Chondrocyte (in vitro differentiated cells): ENCODE data around the gene TRPM2. TPM values are rescaled to one million over a fixed set of nuclear protein-coding genes. Genes with fewer than 3 reads are reported as not detected.

Source experiments
- DNase-seq: peaks from one replicate; pipeline ENCODE4 v3.0.0; 2021; ENCODE audit warnings: mixed read lengths, low spot score
- H3K27ac Mint-ChIP-seq: one replicate; pipeline ENCODE4 v1.8.0; 2021; ENCODE audit warnings: mild to moderate bottlenecking, moderate library complexity, mixed read lengths; ENCODE audit not compliant: unreplicated experiment
- H3K27me3 Mint-ChIP-seq: 2 replicates; pipeline ENCODE4 v1.8.0; 2021; ENCODE audit warnings: low read depth, mixed read lengths
- H3K36me3 Mint-ChIP-seq: 2 replicates; pipeline ENCODE4 v1.8.0; 2021; ENCODE audit warnings: low read depth, mixed read lengths
- H3K4me1 Mint-ChIP-seq: 2 replicates; pipeline ENCODE4 v1.8.0; 2021; ENCODE audit warnings: low read depth, mild to moderate bottlenecking, mixed read lengths
- H3K4me3 Mint-ChIP-seq: one replicate; pipeline ENCODE4 v1.8.0; 2021; ENCODE audit warnings: mild to moderate bottlenecking, moderate library complexity, mixed read lengths; ENCODE audit not compliant: unreplicated experiment
- H3K9me3 Mint-ChIP-seq: 2 replicates; pipeline ENCODE4 v1.8.0; 2021; ENCODE audit warnings: low read depth, mixed read lengths
- CTCF ChIP-seq: fragments of 200-600 bp; sonication (generic); IDR thresholded peaks from 2 replicates; pipeline ENCODE4 v1.5.0; 2021; ENCODE audit warnings: antibody characterized with exemption, mild to moderate bottlenecking, moderate library complexity
- total RNA-seq: library from RNA; stranded (reverse); gene quantifications from 3 replicates; pipeline ENCODE4 v1.2.1, GENCODE V29; 2021

The TRPM2 gene
- total RNA-seq, 1 donor from 2014 or later = 0.32 TPM

- no peak for TF ChIP-seq CTCF
- Mint-ChIP-seq H3K36me3 (no peaks in the 10 kb centered on the region), H3K4me1 (no peaks in the 10 kb centered on the region), H3K4me3 (no peak overlapping the region), H3K9me3 (peaks cover 14% of the 10 kb centered on the region), H3K27me3 (peaks cover 48% of the 10 kb centered on the region), H3K27ac (no peak overlapping the region)
- DNase-seq = no peak
These were observed 26.1 kb downstream of the TRPM2 start for GRCh38 chr21:44379515-44379848.

GRCh38 chr21:44379991-44380865 lies 26.8 kb downstream of the TRPM2 start:
- Mint-ChIP-seq H3K27ac (no peak overlapping the region), H3K9me3 (peaks cover 22% of the 10 kb centered on the region), H3K4me3 (no peak overlapping the region), H3K27me3 (peaks cover 48% of the 10 kb centered on the region), H3K36me3 (no peaks in the 10 kb centered on the region), H3K4me1 (no peaks in the 10 kb centered on the region)
- no peak for TF ChIP-seq CTCF
- no peak for DNase-seq

- Mint-ChIP-seq H3K27me3 (peaks cover 42% of the 10 kb centered on the region), H3K9me3 (peaks cover 28% of the 10 kb centered on the region), H3K27ac (no peak overlapping the region), H3K4me3 (no peak overlapping the region), H3K36me3 (no peaks in the 10 kb centered on the region), H3K4me1 (no peaks in the 10 kb centered on the region)
- no peak for DNase-seq
- no peak for TF ChIP-seq CTCF
These were observed 27.5 kb downstream of the TRPM2 start for GRCh38 chr21:44380876-44381275.

GRCh38 chr21:44381874-44382273 lies 28.5 kb downstream of the TRPM2 start:
- Mint-ChIP-seq H3K27ac (no peak overlapping the region), H3K4me3 (no peak overlapping the region)
- TF ChIP-seq CTCF = no peak

GRCh38 chr21:44382536-44382935 lies 29.1 kb downstream of the TRPM2 start:
- no peaks in the 10 kb centered on the region for H3K4me1 Mint-ChIP-seq
- peaks cover 3% of the 10 kb centered on the region for H3K36me3 Mint-ChIP-seq
- TF ChIP-seq CTCF = no peak
- DNase-seq = no peak
- no peak overlapping the region for H3K4me3 Mint-ChIP-seq
- peaks cover 30% of the 10 kb centered on the region for H3K27me3 Mint-ChIP-seq
- H3K27ac Mint-ChIP-seq = no peak overlapping the region
- peaks cover 38% of the 10 kb centered on the region for H3K9me3 Mint-ChIP-seq

More at GRCh38 chr21:44381874-44382273, 28.5 kb downstream of the TRPM2 start:
- no peak for DNase-seq
- Mint-ChIP-seq H3K4me1 (no peaks in the 10 kb centered on the region), H3K9me3 (peaks cover 33% of the 10 kb centered on the region), H3K36me3 (peaks cover 3% of the 10 kb centered on the region), H3K27me3 (peaks cover 34% of the 10 kb centered on the region)
